ENCODE results near the gene MEMO1.

GRCh38 chr2:32005371-32005976 is 5.3 kb downstream of the MEMO1 start:
- no peak for TF ChIP-seq CTCF (conservative IDR thresholded peaks at IDR 0.05; ENCODE audit: low read depth, low read length)
- TF ChIP-seq CHD1 (IDR thresholded peaks at IDR 0.05; ENCODE audit: low read depth, low read length) = no peak
- TF ChIP-seq MAZ (IDR thresholded peaks at IDR 0.05; ENCODE audit: borderline replicate concordance, low read depth, low read length) = no peak
- TF ChIP-seq USF2 (IDR thresholded peaks at IDR 0.05; ENCODE audit: low read depth, low read length) = no peak
- TF ChIP-seq MAFK (IDR thresholded peaks at IDR 0.05; ENCODE audit: low read depth, low read length) = no peak
- no peak for TF ChIP-seq POLR2A (IDR thresholded peaks at IDR 0.05; ENCODE audit: low read depth, low read length)

Data from IMR-90 (cell line).